HUES64 (cell line): Measurements from ENCODE around the gene DMD.

Experiments
- H3K27ac ChIP-seq: 2 replicates; pipeline ENCODE4 v1.7.0; 2013; ENCODE audit warnings: low read depth, low read length, inconsistent platforms
- H3K27me3 ChIP-seq: 2 replicates; pipeline ENCODE4 v1.6.1; 2013; ENCODE audit warnings: mild to moderate bottlenecking, low read length; ENCODE audit not compliant: insufficient read depth
- H3K36me3 ChIP-seq: 2 replicates; pipeline ENCODE4 v1.6.1; 2013; ENCODE audit warnings: mild to moderate bottlenecking, low read length; ENCODE audit not compliant: insufficient read depth
- H3K4me1 ChIP-seq: 2 replicates; pipeline ENCODE4 v1.6.1; 2013; ENCODE audit warnings: mild to moderate bottlenecking, low read length, moderate library complexity; ENCODE audit not compliant: insufficient read depth
- H3K4me3 ChIP-seq: 2 replicates; pipeline ENCODE4 v1.5.1; 2013; ENCODE audit warnings: mild to moderate bottlenecking, low read length, moderate library complexity
- H3K9ac ChIP-seq: 2 replicates; pipeline ENCODE4 v1.6.1; 2013; ENCODE audit warnings: mild to moderate bottlenecking, low read depth, low read length
- H3K9me3 ChIP-seq: 2 replicates; pipeline ENCODE4 v1.6.1; 2013; ENCODE audit warnings: low read depth, low read length; ENCODE audit not compliant: insufficient read depth
- WGBS: fragments of 150-250, 120-280 bp; methylation state at CpG from one replicate; pipeline ENCODE4 v1.1.7; 2013; ENCODE audit warnings: missing lambda C conversion rate; 5-methylcytosine and 5-hydroxymethylcytosine counted together

DMD gene

GRCh38 chrX:31301941-31302340, 1909.4 kb downstream of the DMD start:
- no peaks in the 10 kb centered on the region for H3K9me3 ChIP-seq
- H3K9ac ChIP-seq: no peak overlapping the region
- H3K27ac ChIP-seq: no peak overlapping the region
- WGBS: 57% methylated on average over 2 of the region's 2 CpGs
- no peak overlapping the region for H3K4me3 ChIP-seq
- no peaks in the 10 kb centered on the region for H3K36me3 ChIP-seq
- H3K27me3 ChIP-seq: no peaks in the 10 kb centered on the region
- peaks cover 10% of the 10 kb centered on the region; the same call in 1 of the 2 replicates for H3K4me1 ChIP-seq

DNA sequence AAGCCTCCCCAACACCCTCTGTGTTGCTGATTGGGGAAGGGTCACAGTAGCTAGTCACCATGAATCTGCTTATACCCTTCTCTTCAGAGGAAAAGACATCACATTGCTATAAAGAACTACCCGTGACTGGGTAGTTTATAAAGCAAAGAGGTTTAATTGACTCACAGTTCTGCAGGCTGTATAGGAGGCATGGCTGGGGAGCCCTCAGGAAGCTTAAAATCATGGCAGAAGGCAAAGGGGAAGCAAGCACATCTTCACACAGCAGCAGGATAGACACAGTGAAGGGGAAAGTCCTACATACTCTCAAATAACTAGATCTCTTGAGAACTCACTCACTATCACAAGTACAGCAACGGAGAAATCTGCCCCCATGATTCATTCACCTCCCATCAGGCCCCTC, 1910.1 kb downstream of the DMD start:
- Histone ChIP-seq H3K9me3 (no peaks in the 10 kb centered on the region), H3K9ac (no peak overlapping the region), H3K27me3 (no peaks in the 10 kb centered on the region), H3K27ac (no peak overlapping the region), H3K4me3 (no peak overlapping the region), H3K4me1 (peaks cover 10% of the 10 kb centered on the region; the same call in 1 of the 2 replicates), H3K36me3 (no peaks in the 10 kb centered on the region)
- whole genome bisulfite sequencing: 86% methylated on average over 2 of the region's 2 CpGs

DNA sequence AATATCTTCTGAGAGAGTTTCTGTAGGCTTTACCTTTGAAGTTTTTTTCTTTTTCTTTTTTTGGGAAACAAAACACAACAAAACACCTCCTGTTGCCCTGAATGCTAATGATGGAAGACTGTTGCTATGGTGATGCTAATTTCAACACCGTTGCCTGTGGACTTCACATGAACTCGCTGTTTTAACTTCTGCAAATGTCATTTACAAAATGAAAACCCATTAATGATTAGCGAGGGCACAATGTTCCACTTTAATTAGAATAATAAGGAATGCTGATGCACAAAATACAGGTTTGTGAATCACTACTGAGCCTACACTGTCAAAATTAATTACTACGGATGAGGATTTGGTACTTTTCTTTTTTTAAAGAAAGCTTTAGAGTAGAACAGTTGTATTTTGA, 1912.4 kb downstream of the DMD start:
- Histone ChIP-seq H3K36me3 (no peaks in the 10 kb centered on the region), H3K27me3 (no peaks in the 10 kb centered on the region), H3K9me3 (no peaks in the 10 kb centered on the region), H3K9ac (no peak overlapping the region), H3K4me1 (peaks cover 10% of the 10 kb centered on the region; the same call in 1 of the 2 replicates), H3K27ac (no peak overlapping the region), H3K4me3 (no peak overlapping the region)
- 20% methylated on average over 1 of the region's 4 CpGs for WGBS

DNA sequence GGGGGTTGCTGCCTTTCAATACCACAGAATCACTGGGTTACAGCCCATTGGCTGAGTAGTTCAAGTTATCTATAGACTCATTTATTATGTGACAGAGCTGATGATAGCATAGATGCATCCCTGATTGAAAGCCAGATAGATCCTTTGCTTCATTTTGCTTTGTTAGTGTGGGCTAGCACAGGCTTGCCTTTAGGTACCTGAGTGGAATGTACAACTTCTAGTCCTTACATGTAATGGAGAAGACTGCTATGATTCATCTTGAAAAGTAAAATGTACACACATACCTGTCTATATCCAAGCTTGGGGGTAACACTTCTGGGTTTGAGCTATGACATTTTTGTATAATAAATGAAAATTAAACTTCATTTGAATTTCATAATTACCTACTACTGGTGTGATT, 1913.5 kb downstream of the DMD start:
- Histone ChIP-seq H3K27me3 (no peaks in the 10 kb centered on the region), H3K36me3 (no peaks in the 10 kb centered on the region), H3K4me1 (peaks cover 10% of the 10 kb centered on the region; the same call in 1 of the 2 replicates), H3K4me3 (no peak overlapping the region), H3K27ac (no peak overlapping the region), H3K9me3 (no peaks in the 10 kb centered on the region), H3K9ac (no peak overlapping the region)

DNA sequence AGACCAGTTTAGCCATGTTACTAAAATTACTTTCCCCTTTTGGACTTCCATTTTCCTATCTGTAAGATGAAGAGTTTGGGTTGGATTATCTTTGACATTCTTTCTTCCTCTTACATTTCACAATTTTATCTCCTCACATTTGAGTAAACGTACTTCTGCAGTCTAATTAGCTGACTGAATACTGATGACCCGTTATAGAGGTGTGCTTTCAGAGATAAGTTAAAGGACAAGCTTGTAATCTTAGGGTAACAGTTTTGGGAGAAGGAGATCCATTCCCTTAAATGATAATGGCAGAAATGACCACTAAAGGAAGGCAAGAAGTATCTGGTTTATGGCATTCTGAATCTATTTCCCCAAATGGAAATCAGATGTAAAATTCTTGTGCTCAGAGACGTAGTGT, 1916.9 kb downstream of the DMD start:
- no peak overlapping the region for H3K4me3 ChIP-seq
- no peak overlapping the region for H3K27ac ChIP-seq
- H3K9me3 ChIP-seq: no peaks in the 10 kb centered on the region
- H3K4me1 ChIP-seq: peaks cover 6% of the 10 kb centered on the region; the same call in 1 of the 2 replicates
- 99% methylated on average over 3 of the region's 3 CpGs for WGBS
- no peaks in the 10 kb centered on the region for H3K27me3 ChIP-seq
- no peak overlapping the region for H3K9ac ChIP-seq
- H3K36me3 ChIP-seq: no peaks in the 10 kb centered on the region

- 94% methylated on average over 2 of the region's 6 CpGs for WGBS
- no peaks in the 10 kb centered on the region for H3K9me3 ChIP-seq
- H3K27ac ChIP-seq: no peak overlapping the region
- no peaks in the 10 kb centered on the region for H3K36me3 ChIP-seq
- no peaks in the 10 kb centered on the region for H3K4me1 ChIP-seq
- no peak overlapping the region for H3K9ac ChIP-seq
- H3K27me3 ChIP-seq: no peaks in the 10 kb centered on the region
- H3K4me3 ChIP-seq: no peak overlapping the region
Observed at GRCh38 chrX:31293409-31293808, 1917.9 kb downstream of the DMD start.

GRCh38 chrX:31291131-31291530, 1920.2 kb downstream of the DMD start:
- Histone ChIP-seq H3K9ac (no peak overlapping the region), H3K4me1 (no peaks in the 10 kb centered on the region), H3K9me3 (no peaks in the 10 kb centered on the region), H3K4me3 (no peak overlapping the region), H3K36me3 (no peaks in the 10 kb centered on the region), H3K27ac (no peak overlapping the region), H3K27me3 (no peaks in the 10 kb centered on the region)
- 83% methylated on average over 5 of the region's 5 CpGs for WGBS

- H3K27ac ChIP-seq: no peak overlapping the region
- no peaks in the 10 kb centered on the region for H3K9me3 ChIP-seq
- H3K4me3 ChIP-seq: no peak overlapping the region
- 92% methylated on average over 3 of the region's 4 CpGs for WGBS
- no peaks in the 10 kb centered on the region for H3K36me3 ChIP-seq
- H3K27me3 ChIP-seq: no peaks in the 10 kb centered on the region
- no peaks in the 10 kb centered on the region for H3K4me1 ChIP-seq
- H3K9ac ChIP-seq: no peak overlapping the region
Observed at GRCh38 chrX:31287861-31288260, 1923.5 kb downstream of the DMD start.

- Histone ChIP-seq H3K9me3 (no peaks in the 10 kb centered on the region), H3K27me3 (no peaks in the 10 kb centered on the region), H3K9ac (no peak overlapping the region), H3K4me1 (no peaks in the 10 kb centered on the region), H3K27ac (no peak overlapping the region), H3K36me3 (no peaks in the 10 kb centered on the region), H3K4me3 (no peak overlapping the region)
- WGBS: 100% methylated on average over 1 of the region's 4 CpGs
Observed at GRCh38 chrX:31280580-31280979, 1930.8 kb downstream of the DMD start.

GRCh38 chrX:31279359-31279758, 1932.0 kb downstream of the DMD start:
- Histone ChIP-seq H3K36me3 (no peaks in the 10 kb centered on the region), H3K27ac (no peak overlapping the region), H3K4me1 (no peaks in the 10 kb centered on the region), H3K4me3 (no peak overlapping the region), H3K9me3 (no peaks in the 10 kb centered on the region), H3K9ac (no peak overlapping the region), H3K27me3 (no peaks in the 10 kb centered on the region)
- WGBS: 93% methylated on average over 2 of the region's 2 CpGs

DNA sequence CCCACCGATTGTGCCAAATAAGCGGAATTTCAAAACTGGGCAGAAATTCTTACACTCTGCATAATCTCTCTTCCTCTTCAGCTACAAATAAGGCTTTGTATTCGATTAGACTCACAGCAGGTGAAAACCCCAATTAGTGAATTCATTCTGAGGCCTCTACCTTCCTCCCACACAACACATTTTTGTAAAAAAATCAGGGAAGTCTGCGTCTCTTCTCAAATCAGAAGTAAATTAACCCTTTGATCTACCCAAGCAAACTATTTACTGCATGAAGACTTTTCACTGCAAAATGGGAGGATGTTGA, 1938.9 kb downstream of the DMD start:
- Histone ChIP-seq H3K27ac (no peak overlapping the region), H3K4me1 (peaks cover 20% of the 10 kb centered on the region), H3K36me3 (no peaks in the 10 kb centered on the region), H3K4me3 (no peak overlapping the region), H3K9ac (no peak overlapping the region), H3K27me3 (no peaks in the 10 kb centered on the region), H3K9me3 (no peaks in the 10 kb centered on the region)
- 67% methylated on average over 4 of the region's 4 CpGs for WGBS

DNA sequence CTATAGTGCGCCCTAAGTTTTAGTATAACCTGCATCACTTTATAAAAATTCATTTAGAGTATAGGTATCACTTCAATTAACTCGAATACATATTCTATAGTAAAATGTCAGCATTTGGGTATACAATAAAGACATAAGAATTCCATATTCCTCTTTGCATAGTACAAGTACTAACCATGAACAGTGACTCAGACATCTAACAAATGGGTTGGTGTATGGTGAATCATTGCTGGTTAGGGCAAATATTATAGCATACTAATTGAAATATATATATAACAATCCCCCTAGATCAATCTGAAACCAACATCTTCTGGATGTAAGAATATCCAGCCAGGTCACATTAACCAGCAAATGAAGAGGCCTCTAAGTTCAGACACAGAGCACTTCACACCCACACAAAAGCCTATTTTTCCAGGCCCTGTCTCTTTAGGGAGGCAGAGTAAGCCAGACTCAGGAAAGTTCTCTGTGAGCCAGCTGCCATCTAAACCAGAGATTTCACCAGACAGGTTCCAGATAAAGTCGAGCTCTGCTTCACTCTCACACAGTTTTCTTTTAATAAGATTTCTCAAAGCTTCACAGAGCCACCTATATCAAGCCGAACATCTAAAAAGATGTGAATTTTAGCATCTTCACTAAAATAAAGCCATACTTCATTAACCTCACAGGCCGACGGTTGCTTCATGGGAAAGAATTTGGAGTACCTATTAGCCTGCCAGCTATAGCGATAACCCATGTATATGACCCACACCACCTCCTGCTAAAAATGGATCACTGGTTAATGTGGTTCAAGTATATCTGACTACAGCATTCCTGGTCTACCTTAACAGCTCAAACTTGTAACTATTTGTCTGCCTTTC, 1939.5 kb downstream of the DMD start:
- Histone ChIP-seq H3K4me3 (no peak overlapping the region), H3K4me1 (peaks cover 20% of the 10 kb centered on the region), H3K27ac (no peak overlapping the region), H3K9ac (no peak overlapping the region), H3K36me3 (no peaks in the 10 kb centered on the region), H3K9me3 (no peaks in the 10 kb centered on the region), H3K27me3 (no peaks in the 10 kb centered on the region)
- WGBS: 89% methylated on average over 4 of the region's 7 CpGs
